Lower leg skin (tissue), 4 donors: Measurements from ENCODE around the gene KLHDC7B. TPM values are rescaled to one million over a fixed set of nuclear protein-coding genes. Genes with fewer than 3 reads are reported as not detected.
"Not testable (repeated sequence)": the region's sequence is repeated elsewhere in the genome, so short reads cannot be mapped to it uniquely, and the experiment has no call there.

Experiments used
- DNase-seq, 2 donors: peaks; one replicate each; pipeline ENCODE4 v3.0.0-alpha.2; 2019; ENCODE audit warnings: low spot score in 2 of 2
- H3K4me3 ChIP-seq: fragments of 200-600 bp; sonication (generic); 2 replicates; pipeline ENCODE4 v1.5.1; 2017; ENCODE audit warnings: mild to moderate bottlenecking, low read depth; ENCODE audit not compliant: poor library complexity, severe bottlenecking
- CTCF ChIP-seq, 3 donors: fragments of 450-650 bp; IDR thresholded peaks; one replicate each; pipeline ENCODE4 v1.5.1; 2016; ENCODE audit warnings: antibody characterized with exemption in 3 of 3, mild to moderate bottlenecking in 3 of 3, moderate library complexity in 2 of 3
- POLR2A ChIP-seq, 2 donors: fragments of 450-650 bp; IDR thresholded peaks; one replicate each; pipeline ENCODE4 v1.6.1; 2016 to 2017; ENCODE audit warnings: antibody characterized with exemption in 2 of 2, mild to moderate bottlenecking in 1 of 2, moderate library complexity in 1 of 2
- WGBS, 2 donors: methylation state at CpG; one replicate each; pipeline ENCODE4 v1.1.5; 2018; 5-methylcytosine and 5-hydroxymethylcytosine counted together
- intact Hi-C: fragments of 100-400 bp; cut with DNase I; formaldehyde crosslinking; loops from one replicate; pipeline ENCODE4 v1.15.0; 2023; ENCODE audit warnings: low total_unique reads
- total RNA-seq, 4 donors: library from RNA; depleted of rRNA; stranded (reverse); fragments of >200 nt; gene quantifications; one replicate each; pipeline ENCODE4 v1.1.0, GENCODE V29; 2016

KLHDC7B gene
- total RNA-seq, 4 donors from 2014 or later = 0.07 to 0.10 TPM; not detected in 2

- no peak for TF ChIP-seq POLR2A (IDR thresholded peaks at IDR 0.05)
- TF ChIP-seq CTCF (IDR thresholded peaks at IDR 0.05) = no peak
- WGBS, 2 donors = 89 to 92% methylated on average over 8 of the region's 8 CpGs
- H3K4me3 ChIP-seq = no peak overlapping the region
- no peak for DNase-seq
- intact Hi-C loops = no loop called here
Observed at GRCh38 chr22:50535113-50535512, 10.6 kb upstream of the KLHDC7B start.

GRCh38 chr22:50536226-50536625 lies 9.5 kb upstream of the KLHDC7B start:
- intact Hi-C loops = no loop called here

GRCh38 chr22:50537765-50538164 lies 7.9 kb upstream of the KLHDC7B start:
- TF ChIP-seq POLR2A (IDR thresholded peaks at IDR 0.05) = no peak
- no peak for TF ChIP-seq CTCF (IDR thresholded peaks at IDR 0.05)
- intact Hi-C loops = no loop called here
- DNase-seq = no peak
- H3K4me3 ChIP-seq = no peak overlapping the region
- WGBS, 2 donors = 85 to 90% methylated on average over 13 of the region's 13 CpGs

More at GRCh38 chr22:50536226-50536625, 9.5 kb upstream of the KLHDC7B start:
- DNase-seq = no peak
- H3K4me3 ChIP-seq = no peak overlapping the region
- 54 to 69% methylated on average over 3 of the region's 3 CpGs for WGBS, 2 donors
- no peak for TF ChIP-seq POLR2A (IDR thresholded peaks at IDR 0.05)
- TF ChIP-seq CTCF (IDR thresholded peaks at IDR 0.05) = no peak

- intact Hi-C loops = no loop called here
- no peak for DNase-seq
- 82 to 86% methylated on average over 10 of the region's 10 CpGs for WGBS, 2 donors
- no peak overlapping the region for H3K4me3 ChIP-seq
- no peak for TF ChIP-seq POLR2A (IDR thresholded peaks at IDR 0.05)
- no peak for TF ChIP-seq CTCF (IDR thresholded peaks at IDR 0.05)
Observed at GRCh38 chr22:50540381-50540780, 5.3 kb upstream of the KLHDC7B start.

GRCh38 chr22:50541667-50542026 lies 4.1 kb upstream of the KLHDC7B start:
- peak in 1 of 2 donors; percentile 67 for DNase-seq
- WGBS, 2 donors = 23 to 34% methylated on average over 5 of the region's 5 CpGs
- H3K4me3 ChIP-seq, intact Hi-C loops: not testable (repeated sequence)

- intact Hi-C loops = no loop called here
- WGBS, 2 donors = 78 to 90% methylated on average over 19 of the region's 19 CpGs
- DNase-seq = no peak
- no peak overlapping the region for H3K4me3 ChIP-seq
- TF ChIP-seq CTCF (IDR thresholded peaks at IDR 0.05) (no peak), POLR2A (IDR thresholded peaks at IDR 0.05) (no peak)
Observed at GRCh38 chr22:50542416-50542927, 3.2 kb upstream of the KLHDC7B start.
